WTC11 (cell line): ENCODE measurements around the gene KDELR3. TPM values are rescaled to one million over a fixed set of nuclear protein-coding genes. Genes with fewer than 3 reads are reported as not detected.
A peak's percentile ranks its signal among the peaks of the same experiment; 100 is the strongest.

Source experiments
- ATAC-seq: fragments of 200-7000 bp; cut with Tn5 transposase; 2 replicates; pipeline ENCODE4 v1.10.0; 2021; ENCODE audit warnings: mild to moderate bottlenecking, moderate library complexity
- CTCF ChIA-PET: fragments of 300-600 bp; sonication (Branson Sonifier 250); formaldehyde crosslinking; loops from one replicate; lab custom pipeline; 2021; ENCODE audit warnings: antibody characterized with exemption; lab: Charles Lee
- POLR2A ChIA-PET: fragments of 350-600 bp; sonication (Branson Sonifier 250); formaldehyde crosslinking; loops from one replicate; lab custom pipeline; 2021; ENCODE audit warnings: antibody characterized with exemption; lab: Charles Lee
- DNase-seq: peaks from one replicate; pipeline ENCODE4 v3.0.0; 2021; ENCODE audit warnings: low spot score
- H3K27ac Mint-ChIP-seq: 2 replicates; pipeline ENCODE4 v1.8.0; 2021; ENCODE audit warnings: mixed read lengths
- H3K27me3 Mint-ChIP-seq: 2 replicates; pipeline ENCODE4 v1.8.0; 2021; ENCODE audit warnings: low read depth, mild to moderate bottlenecking, moderate library complexity, mixed read lengths
- H3K36me3 Mint-ChIP-seq: 2 replicates; pipeline ENCODE4 v1.8.0; 2021; ENCODE audit warnings: mixed read lengths
- H3K4me1 Mint-ChIP-seq: 2 replicates; pipeline ENCODE4 v1.8.0; 2022; ENCODE audit warnings: mixed read lengths
- H3K4me3 Mint-ChIP-seq: 2 replicates; pipeline ENCODE4 v1.8.0; 2021; ENCODE audit warnings: mild to moderate bottlenecking, moderate library complexity, mixed read lengths
- H3K9me3 Mint-ChIP-seq: 2 replicates; pipeline ENCODE4 v1.8.0; 2021; ENCODE audit warnings: mixed read lengths
- ATF2 ChIP-seq: sonication (generic); formaldehyde crosslinking; IDR thresholded peaks from 2 replicates; pipeline ENCODE4 v1.8.1; 2022; ENCODE audit warnings: low read depth, missing genetic modification reagents, borderline replicate concordance
- CDX4 ChIP-seq: fragments of 250-450 bp; sonication (Bioruptor Pico); IDR thresholded peaks from 2 replicates; pipeline ENCODE4 v1.9.0; 2021; ENCODE audit warnings: moderate library complexity, mild to moderate bottlenecking, inconsistent platforms, borderline replicate concordance
- ESRRA ChIP-seq: sonication (generic); formaldehyde crosslinking; IDR thresholded peaks from 2 replicates; pipeline ENCODE4 v1.8.1; 2022; ENCODE audit warnings: mild to moderate bottlenecking, missing genetic modification reagents, borderline replicate concordance
- ETV6 ChIP-seq: sonication (generic); formaldehyde crosslinking; IDR thresholded peaks from 2 replicates; pipeline ENCODE4 v1.8.1; 2022; ENCODE audit warnings: mild to moderate bottlenecking, missing genetic modification reagents
- GTF2I ChIP-seq: fragments of 250-450 bp; sonication (Bioruptor Pico); conservative IDR thresholded peaks from 2 replicates; pipeline ENCODE4 v1.4.0; 2021; ENCODE audit warnings: mild to moderate bottlenecking
- HMGXB4 ChIP-seq: sonication (generic); formaldehyde crosslinking; IDR thresholded peaks from 2 replicates; pipeline ENCODE4 v1.8.1; 2023; ENCODE audit warnings: mild to moderate bottlenecking, moderate library complexity, missing genetic modification reagents
- IRF1 ChIP-seq: sonication (generic); formaldehyde crosslinking; IDR thresholded peaks from 2 replicates; pipeline ENCODE4 v1.8.0; 2023; ENCODE audit warnings: missing genetic modification reagents
- NFYB ChIP-seq: sonication (generic); formaldehyde crosslinking; conservative IDR thresholded peaks from 2 replicates; pipeline ENCODE4 v1.8.0; 2022; ENCODE audit warnings: low read depth, missing genetic modification reagents
- PRDM15 ChIP-seq: sonication (generic); formaldehyde crosslinking; IDR thresholded peaks from 2 replicates; pipeline ENCODE4 v1.8.0; 2022; ENCODE audit warnings: missing genetic modification reagents
- ZBTB21 ChIP-seq: sonication (generic); formaldehyde crosslinking; IDR thresholded peaks from 2 replicates; pipeline ENCODE4 v1.8.1; 2023; ENCODE audit warnings: mild to moderate bottlenecking, missing genetic modification reagents, borderline replicate concordance
- ZMAT4 ChIP-seq: fragments of 250-450 bp; sonication (Bioruptor Pico); IDR thresholded peaks from 2 replicates; pipeline ENCODE4 v1.9.0; 2021; ENCODE audit warnings: mild to moderate bottlenecking
- ZNF232 ChIP-seq: sonication (generic); formaldehyde crosslinking; IDR thresholded peaks from 2 replicates; pipeline ENCODE4 v1.8.0; 2022; ENCODE audit warnings: mild to moderate bottlenecking, missing genetic modification reagents
- total RNA-seq: library from RNA; stranded (reverse); gene quantifications from 3 replicates; pipeline ENCODE4 v1.2.3, GENCODE V29; 2021
- TF ChIP-seq, protein P1 (sequence below): sonication (generic); formaldehyde crosslinking; IDR thresholded peaks from 2 replicates; pipeline ENCODE4 v1.8.1; 2023; ENCODE audit warnings: mild to moderate bottlenecking, missing genetic modification reagents
- TF ChIP-seq, protein P2 (sequence below): sonication (generic); formaldehyde crosslinking; IDR thresholded peaks from 2 replicates; pipeline ENCODE4 v1.8.1; 2023; ENCODE audit warnings: mild to moderate bottlenecking, missing genetic modification reagents
- TF ChIP-seq, protein P3 (sequence below): sonication (generic); formaldehyde crosslinking; conservative IDR thresholded peaks from 2 replicates; pipeline ENCODE4 v1.8.1; 2022; ENCODE audit warnings: mild to moderate bottlenecking, missing genetic modification reagents
- TF ChIP-seq, protein P4 (sequence below): sonication (generic); formaldehyde crosslinking; IDR thresholded peaks from 2 replicates; pipeline ENCODE4 v1.8.0; 2022; ENCODE audit warnings: mild to moderate bottlenecking, missing genetic modification reagents

KDELR3 gene
- total RNA-seq, 1 experiment from 2014 or later, result 5.7 TPM

DNA sequence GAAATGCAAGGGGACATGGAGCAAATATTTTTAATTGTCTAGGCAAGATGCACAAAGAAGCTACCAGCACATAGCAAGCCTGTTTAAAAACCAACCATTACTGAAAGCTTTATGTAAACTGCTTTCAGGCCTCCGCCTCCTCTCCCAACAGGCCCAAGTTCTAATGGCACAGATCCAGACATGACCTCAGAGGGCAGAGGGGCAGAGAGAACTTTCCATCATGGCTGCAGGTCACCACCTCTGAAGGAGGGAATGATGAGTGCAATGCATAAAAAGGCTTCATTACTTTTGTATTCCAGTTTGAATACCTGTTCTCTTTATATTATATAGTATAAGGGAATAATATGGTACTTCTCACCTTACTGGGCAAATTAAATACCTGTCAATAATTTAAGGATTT lies 23.0 kb downstream of the KDELR3 start (continued):
- no peak for TF ChIP-seq IRF1

DNA sequence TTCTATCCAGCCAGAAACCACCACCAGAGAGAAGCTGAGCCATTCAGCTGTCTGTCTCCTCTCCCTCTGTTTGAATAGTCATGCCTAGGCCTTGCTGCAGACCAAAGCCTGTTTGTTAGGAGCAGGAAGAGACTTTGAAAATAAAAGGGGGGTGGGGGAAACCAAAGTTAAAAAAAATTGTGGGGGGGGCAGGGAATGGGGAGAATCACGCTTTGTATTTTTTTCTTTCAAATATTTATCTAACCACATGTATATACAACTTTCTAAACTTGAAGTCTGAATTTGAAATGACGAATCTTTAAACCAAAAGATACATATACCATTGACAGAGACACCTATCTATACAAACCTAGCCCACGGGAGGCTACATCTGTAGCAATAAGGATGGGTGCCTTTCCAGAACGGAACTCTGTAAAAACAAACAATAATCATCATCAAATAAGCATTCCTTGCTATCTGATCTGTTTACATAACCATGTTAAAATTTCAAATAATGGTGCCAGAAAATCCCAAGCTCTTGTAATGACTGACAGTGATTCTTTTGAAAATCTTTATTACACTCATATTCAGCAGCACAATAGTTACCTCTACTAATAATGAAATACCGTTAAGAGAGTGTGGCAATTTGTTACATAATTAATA lies 23.9 kb downstream of the KDELR3 start:
- POLR2A ChIA-PET, result no interaction called here
- no peaks in the 10 kb centered on the region for H3K9me3 Mint-ChIP-seq
- CTCF ChIA-PET, result no interaction called here
- ATAC-seq (no peak), DNase-seq (no peak)
- no peaks in the 10 kb centered on the region for H3K27me3 Mint-ChIP-seq
- peak overlapping the region; percentile 60; the same call in 1 of the 2 replicates for H3K27ac Mint-ChIP-seq
- peaks cover 36% of the 10 kb centered on the region for H3K4me1 Mint-ChIP-seq
- TF ChIP-seq, protein P1, sequence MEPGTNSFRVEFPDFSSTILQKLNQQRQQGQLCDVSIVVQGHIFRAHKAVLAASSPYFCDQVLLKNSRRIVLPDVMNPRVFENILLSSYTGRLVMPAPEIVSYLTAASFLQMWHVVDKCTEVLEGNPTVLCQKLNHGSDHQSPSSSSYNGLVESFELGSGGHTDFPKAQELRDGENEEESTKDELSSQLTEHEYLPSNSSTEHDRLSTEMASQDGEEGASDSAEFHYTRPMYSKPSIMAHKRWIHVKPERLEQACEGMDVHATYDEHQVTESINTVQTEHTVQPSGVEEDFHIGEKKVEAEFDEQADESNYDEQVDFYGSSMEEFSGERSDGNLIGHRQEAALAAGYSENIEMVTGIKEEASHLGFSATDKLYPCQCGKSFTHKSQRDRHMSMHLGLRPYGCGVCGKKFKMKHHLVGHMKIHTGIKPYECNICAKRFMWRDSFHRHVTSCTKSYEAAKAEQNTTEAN (CRISPR knock-in tag), result no peak
- TF ChIP-seq, protein P2, sequence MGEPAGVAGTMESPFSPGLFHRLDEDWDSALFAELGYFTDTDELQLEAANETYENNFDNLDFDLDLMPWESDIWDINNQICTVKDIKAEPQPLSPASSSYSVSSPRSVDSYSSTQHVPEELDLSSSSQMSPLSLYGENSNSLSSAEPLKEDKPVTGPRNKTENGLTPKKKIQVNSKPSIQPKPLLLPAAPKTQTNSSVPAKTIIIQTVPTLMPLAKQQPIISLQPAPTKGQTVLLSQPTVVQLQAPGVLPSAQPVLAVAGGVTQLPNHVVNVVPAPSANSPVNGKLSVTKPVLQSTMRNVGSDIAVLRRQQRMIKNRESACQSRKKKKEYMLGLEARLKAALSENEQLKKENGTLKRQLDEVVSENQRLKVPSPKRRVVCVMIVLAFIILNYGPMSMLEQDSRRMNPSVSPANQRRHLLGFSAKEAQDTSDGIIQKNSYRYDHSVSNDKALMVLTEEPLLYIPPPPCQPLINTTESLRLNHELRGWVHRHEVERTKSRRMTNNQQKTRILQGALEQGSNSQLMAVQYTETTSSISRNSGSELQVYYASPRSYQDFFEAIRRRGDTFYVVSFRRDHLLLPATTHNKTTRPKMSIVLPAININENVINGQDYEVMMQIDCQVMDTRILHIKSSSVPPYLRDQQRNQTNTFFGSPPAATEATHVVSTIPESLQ (CRISPR knock-in tag), result no peak
- TF ChIP-seq, protein P3, sequence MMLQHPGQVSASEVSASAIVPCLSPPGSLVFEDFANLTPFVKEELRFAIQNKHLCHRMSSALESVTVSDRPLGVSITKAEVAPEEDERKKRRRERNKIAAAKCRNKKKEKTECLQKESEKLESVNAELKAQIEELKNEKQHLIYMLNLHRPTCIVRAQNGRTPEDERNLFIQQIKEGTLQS (CRISPR knock-in tag), result no peak
- TF ChIP-seq CDX4 (CRISPR knock-in tag) (no peak), GTF2I (CRISPR knock-in tag) (no peak)
- H3K4me3 Mint-ChIP-seq, result no peak overlapping the region
- H3K36me3 Mint-ChIP-seq, result peaks cover 93% of the 10 kb centered on the region

GRCh38 chr22:38494498-38494897 lies 26.6 kb downstream of the KDELR3 start:
- Mint-ChIP-seq H3K9me3 (no peaks in the 10 kb centered on the region), H3K27ac (peak overlapping the region; percentile 54), H3K4me3 (no peak overlapping the region), H3K27me3 (no peaks in the 10 kb centered on the region), H3K36me3 (peaks cover 94% of the 10 kb centered on the region), H3K4me1 (peaks cover 35% of the 10 kb centered on the region)
- ChIA-PET CTCF (no interaction called here), POLR2A (interaction anchor here (0.8 kb wide), 1 partner anchor 14 kb away, joined by 3 read pairs; no protein-coding TSS in a partner anchor)
- no peak for ATAC-seq
- no peak for DNase-seq
- TF ChIP-seq ZBTB21 (CRISPR knock-in tag) (no peak), PRDM15 (CRISPR knock-in tag) (no peak), ATF2 (CRISPR knock-in tag) (no peak), HMGXB4 (no peak), ESRRA (CRISPR knock-in tag) (no peak), ZNF232 (CRISPR knock-in tag) (no peak), ZMAT4 (CRISPR knock-in tag) (no peak), NFYB (no peak), ETV6 (no peak)
- TF ChIP-seq, protein P1 (CRISPR knock-in tag), result no peak
- TF ChIP-seq, protein P4, sequence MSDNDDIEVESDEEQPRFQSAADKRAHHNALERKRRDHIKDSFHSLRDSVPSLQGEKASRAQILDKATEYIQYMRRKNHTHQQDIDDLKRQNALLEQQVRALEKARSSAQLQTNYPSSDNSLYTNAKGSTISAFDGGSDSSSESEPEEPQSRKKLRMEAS, result no peak
